HG02678 (cell line): ENCODE results near the gene MNAT1.
A peak's percentile ranks its signal among the peaks of the same experiment; 100 is the strongest.

Source experiments
- ATAC-seq: cut with Tn5 transposase; IDR thresholded peaks from one replicate; pipeline ENCODE4 v1.9.1; 2021; ENCODE audit warnings: mild to moderate bottlenecking, moderate library complexity; ENCODE audit not compliant: unreplicated experiment

The MNAT1 gene

GRCh38 chr14:60956632-60957031, 222.1 kb downstream of the MNAT1 start:
- no peak for ATAC-seq

- no peak for ATAC-seq
Measured at GRCh38 chr14:60958146-60958545, 223.6 kb downstream of the MNAT1 start.

DNA sequence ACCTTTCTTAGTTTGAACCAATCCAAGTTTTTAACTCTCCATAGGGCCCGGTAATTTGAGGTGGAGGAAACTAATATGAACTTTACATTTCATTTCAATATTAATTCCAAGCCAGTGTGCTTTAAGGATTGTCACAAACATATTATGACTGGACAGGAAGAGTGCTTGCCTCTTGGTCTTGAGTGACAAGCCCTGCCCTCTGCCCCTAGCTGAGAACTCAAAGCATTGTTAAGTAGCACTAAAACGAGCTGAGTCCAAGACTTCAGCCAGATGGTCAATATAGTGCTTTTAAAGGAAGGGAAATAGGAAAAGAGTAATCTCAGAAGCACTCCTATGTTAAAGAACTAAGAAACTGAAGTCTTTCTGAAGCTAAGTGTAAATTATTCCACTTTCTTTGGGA, 229.2 kb downstream of the MNAT1 start:
- ATAC-seq: no peak

- no peak for ATAC-seq
Measured at GRCh38 chr14:60964904-60965303, 230.3 kb downstream of the MNAT1 start.

DNA sequence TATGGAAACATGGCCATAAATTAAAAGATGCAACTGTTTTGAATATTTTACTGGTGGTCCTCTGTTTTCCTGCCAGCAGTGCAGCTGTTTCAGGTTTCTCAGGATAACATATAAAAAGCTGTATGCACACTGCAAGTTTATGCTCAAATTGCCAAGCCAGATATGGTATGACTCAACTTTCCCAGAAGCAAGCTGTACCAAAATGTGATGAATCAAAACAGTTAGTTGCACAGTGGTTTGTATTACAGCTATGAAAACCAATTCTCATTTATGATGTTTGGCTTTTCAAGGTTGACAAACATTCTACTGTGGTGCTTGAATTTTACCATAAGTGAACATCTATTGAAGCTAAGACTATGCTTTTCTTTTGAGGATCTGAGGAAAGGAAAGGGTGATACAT, 230.8 kb downstream of the MNAT1 start:
- ATAC-seq: no peak

GRCh38 chr14:60968099-60968498, 233.5 kb downstream of the MNAT1 start:
- ATAC-seq: no peak

GRCh38 chr14:60968671-60969070, 234.1 kb downstream of the MNAT1 start:
- ATAC-seq: no peak

DNA sequence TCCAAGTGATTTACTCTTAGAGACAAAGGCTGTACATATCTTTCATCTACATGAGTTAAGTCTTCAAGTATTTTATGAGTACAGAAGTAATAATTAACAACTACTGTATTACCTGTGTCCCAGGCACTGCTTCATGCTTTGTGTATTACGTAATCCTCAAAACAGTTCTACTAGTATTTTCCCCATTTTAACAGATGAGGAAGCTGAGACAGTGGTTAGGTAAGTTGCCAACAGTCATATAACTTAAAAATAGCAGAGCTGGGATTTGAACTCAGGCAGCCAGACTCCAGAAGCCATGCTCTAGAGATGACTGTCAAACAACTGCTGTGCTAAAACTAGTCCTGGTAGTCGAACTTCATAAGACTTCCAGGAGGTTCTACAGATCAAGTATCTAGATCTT, 235.6 kb downstream of the MNAT1 start:
- no peak for ATAC-seq

DNA sequence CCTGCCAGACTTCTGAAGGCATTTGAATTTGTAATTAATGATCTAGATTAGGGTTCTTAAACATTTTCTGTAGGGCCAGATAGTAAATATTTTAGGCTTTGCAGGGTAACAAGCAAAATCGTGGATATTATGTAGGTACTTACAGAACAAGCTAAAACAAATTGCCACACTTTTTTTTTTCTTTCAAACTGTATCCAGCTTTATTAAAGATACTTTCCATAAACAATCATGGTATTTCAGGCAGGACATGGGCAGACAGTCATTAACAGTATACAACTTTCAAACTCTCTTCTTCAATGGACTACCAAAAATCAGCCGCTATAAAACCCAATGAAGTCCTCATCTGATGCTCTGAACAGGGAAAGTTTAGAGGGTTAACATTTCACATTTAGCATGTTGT, 236.7 kb downstream of the MNAT1 start:
- ATAC-seq: no peak

DNA sequence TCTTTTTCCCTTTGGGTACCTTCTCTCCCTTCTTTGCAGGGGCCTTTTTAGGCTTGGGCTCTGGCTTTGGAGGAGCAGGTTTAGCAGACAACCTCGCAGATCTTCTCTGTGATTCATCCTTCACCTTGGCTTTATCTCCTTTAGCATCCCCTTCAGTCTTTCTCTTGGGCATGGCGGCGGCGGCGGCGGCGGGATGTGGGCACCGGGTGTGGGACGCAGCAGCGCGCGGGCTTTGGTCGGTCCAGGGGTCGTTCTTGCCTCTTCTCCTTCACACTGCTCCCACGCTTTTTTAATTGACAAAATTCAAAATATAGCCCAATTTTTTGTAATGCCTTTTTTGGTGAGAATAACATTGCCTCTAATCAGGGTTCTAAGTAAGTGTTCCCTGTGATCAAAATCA, 237.7 kb downstream of the MNAT1 start:
- ATAC-seq: no peak

- ATAC-seq: no peak
Measured at GRCh38 chr14:60973070-60973469, 238.5 kb downstream of the MNAT1 start.

DNA sequence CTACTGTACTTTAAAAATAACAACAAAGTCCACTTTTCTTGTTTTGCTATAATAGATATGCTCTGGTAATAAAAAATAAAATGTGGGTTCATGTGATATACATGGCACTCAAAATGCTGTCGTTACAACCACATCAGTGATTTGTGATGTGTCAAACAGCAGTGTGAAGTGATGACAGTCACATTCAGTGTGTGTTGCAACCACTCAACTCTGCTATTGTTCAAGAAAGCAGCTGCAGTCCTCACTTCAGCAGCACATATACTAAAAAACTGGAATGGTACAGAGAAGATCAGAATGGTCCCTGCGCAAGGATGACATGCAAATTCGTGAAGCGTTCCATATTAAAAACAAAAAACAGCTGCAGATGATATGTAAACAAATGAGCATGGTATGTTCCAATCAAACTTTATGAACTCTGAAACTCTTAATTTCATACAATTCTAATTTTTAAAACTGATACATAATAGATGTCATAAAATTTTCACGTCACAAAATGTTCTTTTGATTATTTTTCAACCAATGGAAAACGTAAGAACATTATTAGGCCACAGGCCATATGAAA, 239.6 kb downstream of the MNAT1 start:
- ATAC-seq: no peak

GRCh38 chr14:60975551-60975950, 241.0 kb downstream of the MNAT1 start:
- ATAC-seq: no peak

DNA sequence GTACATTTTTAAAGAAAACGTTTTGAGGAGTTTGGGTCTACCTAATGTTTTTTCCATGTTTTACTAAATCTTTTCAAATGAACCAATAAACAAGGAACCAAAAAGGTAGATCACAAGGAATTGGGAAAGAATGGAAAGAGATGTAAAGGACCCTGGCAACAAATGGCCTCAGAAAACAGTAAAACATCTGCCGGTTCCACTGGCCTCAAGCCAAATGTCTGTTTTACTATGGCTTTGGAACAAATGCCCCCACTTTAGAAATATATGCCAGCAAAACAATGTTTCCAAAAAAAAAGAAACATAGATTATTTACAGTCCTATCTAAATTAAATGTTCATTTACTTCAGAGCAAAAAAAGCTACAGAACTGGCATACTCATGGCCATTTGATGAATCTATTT, 243.3 kb downstream of the MNAT1 start:
- ATAC-seq: no peak

DNA sequence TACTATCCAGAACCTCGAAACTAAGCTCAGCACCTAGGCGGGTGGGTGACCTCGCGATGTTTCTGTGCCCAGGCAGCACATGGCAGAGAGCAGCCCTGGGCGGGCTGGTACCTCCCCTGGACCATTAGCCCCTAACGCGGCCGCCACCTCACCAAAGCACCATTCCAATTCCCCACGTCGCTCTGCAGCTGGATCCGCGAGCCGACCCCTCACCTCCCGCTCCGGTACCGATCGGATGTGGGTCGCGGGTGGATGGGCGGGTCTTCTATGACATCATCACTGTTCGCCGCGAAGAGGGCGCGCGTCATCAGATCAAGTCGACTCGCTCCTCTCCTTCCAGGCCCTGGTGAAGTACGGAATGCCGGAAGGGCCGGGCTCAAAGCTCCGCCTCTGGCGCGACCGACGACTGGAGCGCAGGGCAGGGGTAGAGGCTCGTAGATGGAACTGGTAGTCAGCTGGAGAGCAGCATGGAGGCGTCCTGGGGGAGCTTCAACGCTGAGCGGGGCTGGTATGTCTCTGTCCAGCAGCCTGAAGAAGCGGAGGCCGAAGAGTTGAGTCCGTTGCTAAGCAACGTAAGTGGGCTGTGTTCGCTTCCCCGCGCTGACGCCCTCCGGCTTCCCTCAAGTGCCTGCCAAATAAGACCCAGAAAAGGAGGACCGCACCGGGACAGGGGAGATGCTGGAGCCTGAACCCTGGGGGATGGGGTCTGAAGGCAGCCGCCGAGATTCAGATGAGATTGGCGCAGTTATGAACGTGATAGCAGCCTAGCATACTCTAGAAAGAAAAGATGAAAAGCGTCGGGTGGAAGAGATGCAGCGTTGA, 246.5 kb downstream of the MNAT1 start, which contains the start of the genes SLC38A6 and TRMT5:
TSS of gene SLC38A6 (plus strand) at position 435 of the 822 bp plus-strand sequence. CDS start at position 468, 33 bp downstream.
TSS of gene TRMT5 (minus strand) at position 269 of the 822 bp plus-strand sequence. CDS start at position 163, 106 bp downstream.
- ATAC-seq: peak; percentile 85

GRCh38 chr14:60981633-60982455, 247.3 kb downstream of the MNAT1 start:
- no peak for ATAC-seq

GRCh38 chr14:60984196-60984595, 249.6 kb downstream of the MNAT1 start:
- ATAC-seq: no peak

GRCh38 chr14:60986500-60986899, 251.9 kb downstream of the MNAT1 start:
- ATAC-seq: no peak

DNA sequence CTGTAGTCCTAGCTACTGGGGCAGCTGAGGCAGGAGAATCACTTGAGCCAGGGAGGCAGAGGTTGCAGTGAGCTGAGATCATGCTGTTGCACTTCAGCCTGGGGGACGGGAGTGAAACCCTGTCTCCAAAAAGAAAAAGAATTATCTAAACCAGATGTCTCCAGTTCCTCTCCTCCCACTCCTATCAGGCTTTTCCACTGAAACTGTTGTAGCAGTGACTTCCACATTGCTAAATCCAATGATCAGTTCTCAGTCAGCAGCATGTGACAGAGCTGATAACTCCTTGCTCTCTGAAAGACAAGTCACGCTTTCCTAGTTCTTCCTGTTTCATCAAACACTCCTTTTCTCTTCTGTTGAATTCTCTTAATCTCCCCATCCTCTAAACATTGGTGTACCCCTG, 255.0 kb downstream of the MNAT1 start:
- ATAC-seq: no peak

DNA sequence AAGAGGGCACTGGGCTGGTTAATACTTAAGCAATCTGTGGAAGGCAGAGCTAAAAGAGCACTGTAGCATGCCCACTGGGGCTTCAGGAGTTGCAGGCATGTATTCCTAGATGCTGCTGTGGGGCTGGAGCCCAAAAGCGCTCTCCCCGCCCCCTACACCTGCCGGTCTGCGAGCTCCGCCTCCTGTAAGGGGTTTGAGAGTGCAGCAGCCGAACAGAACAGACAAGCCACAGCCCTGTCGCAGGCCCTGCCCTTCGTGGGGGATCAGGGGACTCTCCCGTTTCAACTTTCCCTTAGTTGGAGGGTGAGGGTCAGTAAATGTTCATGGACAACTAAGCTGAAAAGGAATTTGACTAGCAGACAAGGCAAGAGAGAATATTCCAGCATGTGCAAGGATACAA, 264.1 kb downstream of the MNAT1 start:
- ATAC-seq: no peak

DNA sequence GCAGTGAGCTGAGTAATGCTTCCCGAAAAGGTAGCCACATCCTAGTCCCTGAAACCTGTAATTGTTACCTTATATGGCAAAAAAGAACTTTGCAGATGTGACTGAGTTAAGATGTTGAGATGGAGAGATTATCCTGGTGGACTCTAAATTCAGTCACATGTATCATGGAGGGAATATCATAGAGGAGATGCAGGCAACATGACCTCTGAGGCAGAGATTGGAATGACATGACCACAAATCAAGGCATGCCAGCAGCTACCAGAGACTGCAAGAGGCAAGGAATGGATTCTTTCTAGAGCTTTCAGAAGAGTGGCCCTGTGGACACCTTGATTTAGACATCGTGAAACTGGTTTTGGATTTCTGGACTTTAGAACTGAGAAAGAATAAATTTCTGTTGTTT, 265.0 kb downstream of the MNAT1 start:
- ATAC-seq: no peak

DNA sequence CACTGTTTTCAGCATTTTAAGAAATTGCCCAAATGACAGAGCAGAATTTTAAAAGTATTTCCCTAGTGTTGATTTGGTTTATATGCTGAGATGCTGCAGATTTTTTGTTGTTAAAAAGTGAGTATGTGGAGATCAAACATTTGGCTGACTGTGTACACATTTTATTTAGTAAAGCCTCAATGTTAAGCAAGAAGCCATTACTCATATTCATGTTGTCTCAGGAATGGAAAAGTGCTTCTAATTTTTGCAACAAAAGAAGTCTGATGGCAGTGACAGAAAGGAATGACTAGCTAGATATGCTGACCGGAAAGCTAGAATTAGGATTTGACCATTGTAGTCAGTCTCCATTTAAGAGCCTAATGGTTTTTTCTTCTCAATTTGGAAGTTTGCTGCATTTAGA, 269.0 kb downstream of the MNAT1 start:
- ATAC-seq: no peak
